GM19239 (cell line): ENCODE measurements around the gene PRAC1.

Experiments
- DNase-seq: peaks from one replicate; pipeline ENCODE4 v3.0.0; 2011; ENCODE audit warnings: low spot score; ENCODE audit not compliant: insufficient read length
- FAIRE-seq: peaks from 2 replicates; lab custom pipeline; 2011; peaks lifted over from hg19 to GRCh38; lab: Jason Lieb, UNC

Gene PRAC1

DNA sequence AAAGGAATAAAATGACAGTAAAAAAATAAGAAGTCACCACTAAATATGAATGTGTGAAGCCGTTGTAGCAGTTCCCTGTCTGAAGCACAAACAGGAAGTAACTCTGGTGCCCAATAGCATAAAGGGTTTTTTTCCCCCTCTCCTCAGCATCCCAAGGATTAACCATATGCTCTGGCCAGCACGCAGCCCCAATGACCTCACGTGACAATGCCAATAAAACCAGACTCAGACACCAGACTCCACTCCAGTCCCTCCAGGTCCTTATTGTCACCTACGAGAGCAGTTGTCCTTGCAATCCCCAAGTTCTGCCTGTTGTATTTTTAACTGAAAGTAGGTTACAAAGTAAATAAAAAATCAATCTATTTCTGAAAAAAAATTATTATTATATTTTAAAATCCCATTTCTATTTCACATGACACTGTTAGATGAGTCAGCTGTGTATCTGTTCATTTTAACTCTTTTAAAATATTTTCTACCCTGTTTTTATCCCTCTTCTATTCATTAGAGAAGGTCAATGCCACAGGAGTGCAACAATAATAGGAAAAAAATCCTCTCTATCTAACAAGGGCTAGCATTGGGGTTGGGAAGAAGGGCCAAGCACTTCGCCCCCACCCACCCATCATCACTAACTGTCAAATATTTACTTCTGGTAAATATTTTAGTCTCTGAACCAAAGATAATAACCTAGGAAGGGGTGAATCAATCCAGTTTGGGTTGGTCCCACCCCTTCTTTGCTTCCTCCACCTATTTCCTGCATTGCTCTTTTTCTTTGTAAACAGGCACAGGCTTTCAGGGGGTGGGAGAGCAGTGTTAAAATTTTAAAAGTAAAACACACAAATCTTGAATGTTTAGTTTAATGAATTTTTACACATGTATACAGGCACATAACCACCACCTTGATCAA is 6.6 kb downstream of the PRAC1 start:
- no peak for DNase-seq
- FAIRE-seq = no peak

DNA sequence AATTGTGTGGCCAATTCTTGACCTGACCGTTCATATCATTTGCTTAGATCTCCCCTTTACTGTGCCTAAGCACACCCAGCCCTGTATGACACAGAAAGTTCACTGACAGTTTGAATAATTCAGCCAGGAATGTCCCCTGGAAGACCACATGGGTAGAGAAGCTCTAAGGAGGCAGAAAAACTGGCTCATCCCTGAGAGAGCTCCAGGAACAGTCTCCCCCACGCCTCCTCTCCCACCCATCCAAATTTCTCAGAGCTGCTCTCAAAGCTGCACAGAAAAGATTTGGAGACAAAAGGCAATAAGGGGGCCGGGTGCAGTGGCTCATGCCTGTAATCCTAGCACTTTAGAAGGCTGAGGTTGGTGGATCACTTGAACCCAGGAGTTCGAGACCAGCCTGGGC is 11.2 kb downstream of the PRAC1 start:
- DNase-seq (no peak), FAIRE-seq (no peak)

GRCh38 chr17:48704361-48705248 is 17.7 kb downstream of the PRAC1 start:
- FAIRE-seq (no peak), DNase-seq (no peak)

- DNase-seq (no peak), FAIRE-seq (no peak)
These were observed 20.3 kb downstream of the PRAC1 start for GRCh38 chr17:48701864-48702532.

- FAIRE-seq = no peak
- no peak for DNase-seq
These were observed 29.1 kb downstream of the PRAC1 start for GRCh38 chr17:48693178-48693577.

DNA sequence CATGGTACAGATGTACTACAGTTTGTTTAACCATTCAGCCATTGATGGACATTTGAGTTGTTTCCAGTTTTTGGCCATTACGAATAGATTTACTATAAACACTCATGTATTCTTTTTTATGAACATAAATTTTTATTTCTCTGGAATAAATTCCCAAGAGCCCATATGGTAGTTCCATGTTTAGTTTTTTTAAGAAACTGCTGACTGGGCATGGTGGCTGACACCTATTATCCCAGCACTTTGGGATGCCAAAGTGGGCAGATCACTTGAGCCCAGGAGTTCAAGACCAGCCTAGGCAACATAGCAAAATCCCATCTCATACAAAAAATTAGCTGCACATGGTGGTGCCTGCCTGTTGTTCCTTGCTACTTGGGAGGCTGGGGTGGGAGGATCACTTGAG is 30.3 kb downstream of the PRAC1 start:
- DNase-seq (no peak), FAIRE-seq (no peak)

DNA sequence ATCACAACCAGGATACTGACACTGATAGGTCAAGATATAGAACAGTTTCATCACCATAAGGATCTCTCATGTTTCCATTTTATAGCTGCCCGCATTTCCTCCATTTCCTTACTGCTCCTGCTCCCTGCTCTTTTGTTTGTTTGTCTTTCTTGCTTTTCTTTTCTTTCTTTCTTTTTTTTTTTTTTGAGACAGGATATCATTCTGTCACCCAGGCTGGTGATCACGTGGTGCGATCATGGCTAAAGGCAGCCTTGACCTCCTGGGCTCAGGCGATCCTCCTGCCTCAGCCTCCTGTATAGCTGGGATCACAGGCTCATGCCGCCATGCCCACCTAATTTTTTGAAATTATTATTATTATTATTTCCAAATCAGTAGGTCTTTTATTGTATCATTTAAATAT is 31.7 kb downstream of the PRAC1 start:
- FAIRE-seq = no peak

DNA sequence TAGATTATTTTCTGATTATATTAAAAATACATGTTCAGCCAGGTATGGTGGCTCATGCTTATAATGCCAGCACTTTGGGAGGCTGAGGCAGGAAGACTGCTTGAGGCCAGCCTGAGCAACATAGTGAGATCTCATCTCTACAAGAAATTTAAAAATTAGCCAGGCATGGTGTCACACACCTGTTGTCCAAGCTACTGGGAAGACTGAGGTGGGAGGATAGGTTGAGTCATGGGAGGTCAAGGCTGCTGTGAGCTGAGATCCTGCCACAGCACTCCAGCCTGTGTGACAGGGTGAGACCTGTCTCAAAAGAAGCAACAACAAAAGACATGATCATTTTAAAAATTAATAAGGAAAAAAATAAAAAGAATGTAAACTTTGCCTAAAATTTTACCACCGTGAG is 40.7 kb downstream of the PRAC1 start:
- no peak for FAIRE-seq
- no peak for DNase-seq

More for the DNA sequence above, 31.7 kb downstream of the PRAC1 start:
- no peak for DNase-seq

GRCh38 chr17:48679385-48680096 is 42.8 kb downstream of the PRAC1 start:
- no peak for FAIRE-seq

GRCh38 chr17:48678141-48678971 is 44.0 kb downstream of the PRAC1 start:
- DNase-seq (peak; percentile 70), FAIRE-seq (peak; percentile 68)

More at GRCh38 chr17:48679385-48680096, 42.8 kb downstream of the PRAC1 start:
- DNase-seq = no peak

GRCh38 chr17:48676963-48677558 is 45.3 kb downstream of the PRAC1 start:
- FAIRE-seq = no peak

GRCh38 chr17:48672340-48672739 is 50.0 kb downstream of the PRAC1 start:
- DNase-seq (no peak), FAIRE-seq (no peak)

More at GRCh38 chr17:48676963-48677558, 45.3 kb downstream of the PRAC1 start:
- no peak for DNase-seq
